ENCODE data around the gene PTPRD.

The PTPRD gene

DNA sequence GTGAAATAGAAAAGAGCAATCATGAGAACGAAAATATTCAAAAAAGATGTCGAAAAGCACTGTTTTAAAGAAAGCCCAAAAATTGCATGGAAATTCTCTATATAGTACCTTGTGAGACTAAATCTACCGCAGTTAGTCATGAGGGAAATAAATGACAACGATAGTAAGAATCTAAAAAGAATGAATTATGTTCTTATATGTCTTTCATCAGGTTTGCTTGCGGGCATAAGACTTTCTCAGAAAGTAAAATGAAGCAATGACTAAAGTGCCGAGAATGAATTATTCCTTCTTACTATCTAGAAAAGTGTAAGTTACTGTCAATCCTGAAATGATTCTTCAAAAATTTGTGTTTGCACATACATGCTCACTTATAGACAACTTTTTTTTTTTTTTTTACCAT lies 26.4 kb downstream of the PTPRD start:
- no peak for DNase-seq (ENCODE audit: low spot score)
- TF ChIP-seq, protein P1, sequence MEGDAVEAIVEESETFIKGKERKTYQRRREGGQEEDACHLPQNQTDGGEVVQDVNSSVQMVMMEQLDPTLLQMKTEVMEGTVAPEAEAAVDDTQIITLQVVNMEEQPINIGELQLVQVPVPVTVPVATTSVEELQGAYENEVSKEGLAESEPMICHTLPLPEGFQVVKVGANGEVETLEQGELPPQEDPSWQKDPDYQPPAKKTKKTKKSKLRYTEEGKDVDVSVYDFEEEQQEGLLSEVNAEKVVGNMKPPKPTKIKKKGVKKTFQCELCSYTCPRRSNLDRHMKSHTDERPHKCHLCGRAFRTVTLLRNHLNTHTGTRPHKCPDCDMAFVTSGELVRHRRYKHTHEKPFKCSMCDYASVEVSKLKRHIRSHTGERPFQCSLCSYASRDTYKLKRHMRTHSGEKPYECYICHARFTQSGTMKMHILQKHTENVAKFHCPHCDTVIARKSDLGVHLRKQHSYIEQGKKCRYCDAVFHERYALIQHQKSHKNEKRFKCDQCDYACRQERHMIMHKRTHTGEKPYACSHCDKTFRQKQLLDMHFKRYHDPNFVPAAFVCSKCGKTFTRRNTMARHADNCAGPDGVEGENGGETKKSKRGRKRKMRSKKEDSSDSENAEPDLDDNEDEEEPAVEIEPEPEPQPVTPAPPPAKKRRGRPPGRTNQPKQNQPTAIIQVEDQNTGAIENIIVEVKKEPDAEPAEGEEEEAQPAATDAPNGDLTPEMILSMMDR (IDR thresholded peaks at IDR 0.05; ENCODE audit: borderline replicate concordance, control extremely low read depth, extremely low read depth, insufficient read depth, missing control alignments): no peak
- in situ Hi-C loops (cut with MboI; ENCODE audit: low sequenced_read_pairs, unreplicated experiment): no loop called here

DNA sequence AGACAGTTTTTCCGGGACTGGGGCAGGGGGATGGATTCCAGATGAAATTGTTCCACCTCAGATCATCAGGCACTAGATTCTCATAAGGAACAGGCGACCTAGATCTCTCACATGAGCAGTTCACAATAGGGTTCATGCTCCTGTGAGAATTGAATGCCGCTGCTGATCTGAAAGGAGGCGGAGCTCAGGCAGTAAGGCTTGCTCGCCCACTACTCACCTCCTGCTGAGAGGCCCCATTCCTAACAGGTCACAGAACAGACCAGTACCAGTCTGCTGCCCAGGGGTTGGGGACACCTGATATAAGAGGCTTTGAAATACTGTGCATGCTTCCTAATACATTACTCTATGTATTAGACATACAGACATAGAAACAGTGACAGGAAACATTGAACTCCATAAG lies 41.1 kb downstream of the PTPRD start:
- in situ Hi-C loops (cut with MboI; ENCODE audit: low sequenced_read_pairs, unreplicated experiment): no loop called here
- TF ChIP-seq, protein P1 (IDR thresholded peaks at IDR 0.05; ENCODE audit: borderline replicate concordance, control extremely low read depth, extremely low read depth, insufficient read depth, missing control alignments): no peak
- no peak for DNase-seq (ENCODE audit: low spot score)

DNA sequence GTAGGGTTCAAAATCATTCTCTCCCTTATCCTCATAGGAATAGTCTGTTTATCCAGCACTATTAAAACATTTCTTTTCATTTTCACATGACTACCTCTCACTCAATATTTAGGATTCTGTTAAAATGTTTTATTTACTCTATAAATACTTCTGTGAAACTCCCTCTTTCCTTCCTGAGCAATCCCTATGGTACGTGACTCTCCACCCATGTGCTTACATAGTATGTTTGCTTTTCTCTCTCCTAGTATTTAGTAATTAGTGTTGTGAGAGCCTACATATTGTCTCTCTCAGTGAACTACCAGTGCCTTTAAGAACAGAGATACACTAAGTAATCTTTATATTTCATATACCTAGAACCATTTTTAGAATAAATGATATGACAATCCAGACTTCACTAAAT lies 46.0 kb downstream of the PTPRD start:
- DNase-seq (ENCODE audit: low spot score): no peak
- TF ChIP-seq, protein P1 (IDR thresholded peaks at IDR 0.05; ENCODE audit: borderline replicate concordance, control extremely low read depth, extremely low read depth, insufficient read depth, missing control alignments): no peak
- in situ Hi-C loops (cut with MboI; ENCODE audit: low sequenced_read_pairs, unreplicated experiment): no loop called here

DNA sequence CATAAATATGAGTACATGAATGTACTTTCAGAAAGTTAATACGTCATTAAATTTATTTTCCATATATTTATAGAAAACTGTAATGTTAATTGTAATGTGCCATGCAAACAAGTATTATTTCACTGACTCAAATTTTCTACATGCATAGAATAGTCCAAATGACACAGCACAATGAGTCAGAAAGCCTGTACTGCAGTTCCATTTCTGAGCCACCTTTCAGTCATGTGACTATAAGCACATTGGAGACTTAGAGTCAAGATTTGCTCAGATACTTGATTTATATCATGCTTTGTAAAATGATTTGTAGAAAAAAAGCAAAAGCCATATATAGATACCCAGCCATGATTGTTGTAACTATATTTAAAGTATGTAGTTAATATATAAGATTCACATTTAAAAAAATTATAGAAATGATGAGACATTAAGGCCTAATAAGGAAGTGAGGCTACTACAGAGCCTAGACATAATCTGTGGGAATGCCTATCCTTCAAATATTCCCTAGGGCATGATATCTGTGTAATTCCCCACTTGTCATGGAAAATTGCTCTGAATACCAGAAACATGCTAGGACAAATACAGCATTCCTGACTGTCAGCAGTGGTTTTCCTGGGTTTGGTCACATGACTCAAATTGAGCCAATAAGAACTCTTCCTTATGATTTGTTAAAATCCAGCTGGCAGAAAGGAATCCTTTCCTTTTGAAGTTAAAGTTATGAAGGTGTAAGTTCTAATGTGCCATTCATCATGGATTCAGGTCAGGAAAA lies 50.0 kb downstream of the PTPRD start:
- in situ Hi-C loops (cut with MboI; ENCODE audit: low sequenced_read_pairs, unreplicated experiment): no loop called here
- TF ChIP-seq, protein P1 (IDR thresholded peaks at IDR 0.05; ENCODE audit: borderline replicate concordance, control extremely low read depth, extremely low read depth, insufficient read depth, missing control alignments): no peak
- DNase-seq (ENCODE audit: low spot score): no peak

DNA sequence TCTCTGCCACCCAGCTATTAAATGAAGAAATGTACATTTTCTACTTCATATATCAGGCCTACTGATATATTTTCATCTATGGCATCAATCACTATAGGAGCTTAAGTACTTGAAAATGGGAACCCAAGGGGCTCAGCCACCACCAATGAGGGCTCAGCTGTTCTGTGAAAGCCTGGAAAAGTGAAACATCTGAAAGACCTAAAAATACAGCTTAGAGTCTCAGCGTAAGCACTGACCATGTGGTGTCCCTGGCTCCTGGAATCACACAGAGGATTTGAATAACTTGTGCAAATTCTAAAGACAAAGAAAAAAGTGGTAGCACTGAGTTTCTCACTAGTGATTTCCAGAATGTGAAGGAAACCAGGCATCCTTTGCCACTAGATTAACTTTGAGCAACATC lies 64.5 kb downstream of the PTPRD start:
- in situ Hi-C loops (cut with MboI; ENCODE audit: low sequenced_read_pairs, unreplicated experiment): no loop called here
- TF ChIP-seq, protein P1 (IDR thresholded peaks at IDR 0.05; ENCODE audit: borderline replicate concordance, control extremely low read depth, extremely low read depth, insufficient read depth, missing control alignments): no peak
- DNase-seq (ENCODE audit: low spot score): no peak

DNA sequence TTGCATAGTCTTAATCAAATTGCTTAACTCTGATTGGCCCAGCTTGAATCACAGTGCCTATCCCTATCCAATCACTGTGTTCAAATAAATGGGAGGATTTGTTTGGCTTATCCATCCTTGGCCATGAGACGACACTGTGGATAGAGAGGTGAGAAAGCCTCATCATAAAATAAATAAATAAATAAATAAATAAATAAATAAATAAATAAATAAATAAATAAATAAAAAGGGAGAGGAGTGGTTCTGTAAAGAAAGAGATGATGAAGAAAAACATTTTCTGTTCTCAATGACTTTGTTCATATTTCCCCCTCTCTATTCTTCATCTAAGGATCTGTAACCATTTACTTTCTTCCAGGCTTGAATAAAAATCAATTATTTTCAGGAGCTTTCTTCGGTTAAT lies 74.7 kb downstream of the PTPRD start:
- TF ChIP-seq, protein P1 (IDR thresholded peaks at IDR 0.05; ENCODE audit: borderline replicate concordance, control extremely low read depth, extremely low read depth, insufficient read depth, missing control alignments): no peak
- in situ Hi-C loops (cut with MboI; ENCODE audit: low sequenced_read_pairs, unreplicated experiment): no loop called here
- no peak for DNase-seq (ENCODE audit: low spot score)

All from GM13976 (cell line).